ENCODE results near the gene EPHA7. TPM values are rescaled to one million over a fixed set of nuclear protein-coding genes. Genes with fewer than 3 reads are reported as not detected.

EPHA7 gene
- total RNA-seq, 2 experiments from 2014 or later: not detected

- H4K20me1 ChIP-seq (ENCODE audit: insufficient read depth, low read length): no peaks in the 10 kb centered on the region
- intact Hi-C loops (cut with micrococcal nuclease; ENCODE audit: unreplicated experiment): no loop called here
- TF ChIP-seq EZH2phosphoT487 (IDR thresholded peaks at IDR 0.05; ENCODE audit: borderline replicate concordance, low read depth, low read length): no peak
- no peak for TF ChIP-seq CTCF (conservative IDR thresholded peaks at IDR 0.05; ENCODE audit: low read length)
- H3K79me2 ChIP-seq (ENCODE audit: insufficient read depth, low read depth, low read length): no peaks in the 10 kb centered on the region
- H2AFZ ChIP-seq (ENCODE audit: low read length): no peak overlapping the region
- H3K36me3 ChIP-seq (ENCODE audit: insufficient read depth, low read length): no peaks in the 10 kb centered on the region
- ChIA-PET POLR2A (no interaction called here), CTCF (ENCODE audit: unreplicated experiment) (no interaction called here)
- H3K4me1 ChIP-seq (ENCODE audit: insufficient read depth, low read length, poor library complexity, severe bottlenecking): no peaks in the 10 kb centered on the region
- no TSS peak for BruUV-seq (replicated peaks)
- no peaks in the 10 kb centered on the region for H3K9me3 ChIP-seq (ENCODE audit: low read length)
- H3K4me3 ChIP-seq (ENCODE audit: low read depth, low read length, poor library complexity, severe bottlenecking): no peak overlapping the region
- H3K9me2 ChIP-seq (ENCODE audit: insufficient read depth, low read length): no peaks in the 10 kb centered on the region
- no peak overlapping the region for H3K27ac ChIP-seq (ENCODE audit: low read depth, low read length, poor library complexity, severe bottlenecking)
- no peak for DNase-seq (ENCODE audit: low spot score)
- H3K4me2 ChIP-seq (ENCODE audit: low read length): no peak overlapping the region
These were observed 20.6 kb downstream of the EPHA7 start for GRCh38 chr6:93398723-93399122.

- H3K4me3 ChIP-seq (ENCODE audit: low read depth, low read length, poor library complexity, severe bottlenecking): no peak overlapping the region
- H3K79me2 ChIP-seq (ENCODE audit: insufficient read depth, low read depth, low read length): no peaks in the 10 kb centered on the region
- no peaks in the 10 kb centered on the region for H3K9me3 ChIP-seq (ENCODE audit: low read length)
- no peak overlapping the region for H2AFZ ChIP-seq (ENCODE audit: low read length)
- TF ChIP-seq CTCF (conservative IDR thresholded peaks at IDR 0.05; ENCODE audit: low read length) (no peak), EZH2phosphoT487 (IDR thresholded peaks at IDR 0.05; ENCODE audit: borderline replicate concordance, low read depth, low read length) (no peak)
- DNase-seq (ENCODE audit: low spot score): no peak
- POLR2A ChIA-PET: interaction anchor here (0.9 kb wide), 1 partner anchor 14 kb away, joined by 4 read pairs; no protein-coding TSS in a partner anchor
- no TSS peak for BruUV-seq (replicated peaks)
- CTCF ChIA-PET (ENCODE audit: unreplicated experiment): no interaction called here
- H3K9me2 ChIP-seq (ENCODE audit: insufficient read depth, low read length): no peaks in the 10 kb centered on the region; the same call in 1 of the 2 replicates
- H3K27ac ChIP-seq (ENCODE audit: low read depth, low read length, poor library complexity, severe bottlenecking): no peak overlapping the region
- no peaks in the 10 kb centered on the region for H3K36me3 ChIP-seq (ENCODE audit: insufficient read depth, low read length)
- intact Hi-C loops (cut with micrococcal nuclease; ENCODE audit: unreplicated experiment): no loop called here
- H4K20me1 ChIP-seq (ENCODE audit: insufficient read depth, low read length): no peaks in the 10 kb centered on the region
- no peaks in the 10 kb centered on the region for H3K4me1 ChIP-seq (ENCODE audit: insufficient read depth, low read length, poor library complexity, severe bottlenecking)
- H3K4me2 ChIP-seq (ENCODE audit: low read length): no peak overlapping the region
These were observed 24.9 kb downstream of the EPHA7 start for GRCh38 chr6:93394471-93394870.

- Histone ChIP-seq H2AFZ (ENCODE audit: low read length) (no peak overlapping the region; the same call in 1 of the 2 replicates), H3K9me2 (ENCODE audit: insufficient read depth, low read length) (no peaks in the 10 kb centered on the region; the same call in 1 of the 2 replicates), H3K4me2 (ENCODE audit: low read length) (no peak overlapping the region), H3K4me1 (ENCODE audit: insufficient read depth, low read length, poor library complexity, severe bottlenecking) (no peaks in the 10 kb centered on the region), H3K79me2 (ENCODE audit: insufficient read depth, low read depth, low read length) (no peaks in the 10 kb centered on the region), H3K27ac (ENCODE audit: low read depth, low read length, poor library complexity, severe bottlenecking) (no peak overlapping the region), H3K36me3 (ENCODE audit: insufficient read depth, low read length) (no peaks in the 10 kb centered on the region), H4K20me1 (ENCODE audit: insufficient read depth, low read length) (no peaks in the 10 kb centered on the region), H3K4me3 (ENCODE audit: low read depth, low read length, poor library complexity, severe bottlenecking) (no peak overlapping the region), H3K9me3 (ENCODE audit: low read length) (no peaks in the 10 kb centered on the region)
- ChIA-PET POLR2A (interaction anchor here (0.9 kb wide), 2 partner anchors 10 to 15 kb away, joined by 4 to 5 read pairs; no protein-coding TSS in a partner anchor), CTCF (ENCODE audit: unreplicated experiment) (no interaction called here)
- no peak for DNase-seq (ENCODE audit: low spot score)
- intact Hi-C loops (cut with micrococcal nuclease; ENCODE audit: unreplicated experiment): no loop called here
- no TSS peak for BruUV-seq (replicated peaks)
- no peak for TF ChIP-seq EZH2phosphoT487 (IDR thresholded peaks at IDR 0.05; ENCODE audit: borderline replicate concordance, low read depth, low read length)
- TF ChIP-seq CTCF (conservative IDR thresholded peaks at IDR 0.05; ENCODE audit: low read length): no peak
These were observed 25.7 kb downstream of the EPHA7 start for GRCh38 chr6:93393554-93394074.

All from OCI-LY7 (cell line).